GM21367 (cell line): ENCODE data around the gene ICAM5.
"Not testable (repeated sequence)": the region's sequence is repeated elsewhere in the genome, so short reads cannot be mapped to it uniquely, and the experiment has no call there.

Source experiments
- ATAC-seq: cut with Tn5 transposase; IDR thresholded peaks from one replicate; pipeline ENCODE4 v1.9.1; 2021; ENCODE audit not compliant: unreplicated experiment

ICAM5 gene

DNA sequence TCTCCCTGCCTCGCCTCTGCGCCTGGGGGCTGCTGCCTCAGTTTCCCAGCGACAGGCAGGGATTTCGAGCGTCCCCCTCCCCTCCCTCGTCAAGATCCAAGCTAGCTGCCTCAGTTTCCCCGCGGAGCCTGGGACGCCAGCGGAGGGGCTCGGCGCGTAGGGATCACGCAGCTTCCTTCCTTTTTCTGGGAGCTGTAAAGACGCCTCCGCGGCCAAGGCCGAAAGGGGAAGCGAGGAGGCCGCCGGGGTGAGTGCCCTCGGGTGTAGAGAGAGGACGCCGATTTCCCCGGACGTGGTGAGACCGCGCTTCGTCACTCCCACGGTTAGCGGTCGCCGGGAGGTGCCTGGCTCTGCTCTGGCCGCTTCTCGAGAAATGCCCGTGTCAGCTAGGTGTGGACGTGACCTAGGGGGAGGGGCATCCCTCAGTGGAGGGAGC is 19.6 kb upstream of the ICAM5 start:
- no peak for ATAC-seq

DNA sequence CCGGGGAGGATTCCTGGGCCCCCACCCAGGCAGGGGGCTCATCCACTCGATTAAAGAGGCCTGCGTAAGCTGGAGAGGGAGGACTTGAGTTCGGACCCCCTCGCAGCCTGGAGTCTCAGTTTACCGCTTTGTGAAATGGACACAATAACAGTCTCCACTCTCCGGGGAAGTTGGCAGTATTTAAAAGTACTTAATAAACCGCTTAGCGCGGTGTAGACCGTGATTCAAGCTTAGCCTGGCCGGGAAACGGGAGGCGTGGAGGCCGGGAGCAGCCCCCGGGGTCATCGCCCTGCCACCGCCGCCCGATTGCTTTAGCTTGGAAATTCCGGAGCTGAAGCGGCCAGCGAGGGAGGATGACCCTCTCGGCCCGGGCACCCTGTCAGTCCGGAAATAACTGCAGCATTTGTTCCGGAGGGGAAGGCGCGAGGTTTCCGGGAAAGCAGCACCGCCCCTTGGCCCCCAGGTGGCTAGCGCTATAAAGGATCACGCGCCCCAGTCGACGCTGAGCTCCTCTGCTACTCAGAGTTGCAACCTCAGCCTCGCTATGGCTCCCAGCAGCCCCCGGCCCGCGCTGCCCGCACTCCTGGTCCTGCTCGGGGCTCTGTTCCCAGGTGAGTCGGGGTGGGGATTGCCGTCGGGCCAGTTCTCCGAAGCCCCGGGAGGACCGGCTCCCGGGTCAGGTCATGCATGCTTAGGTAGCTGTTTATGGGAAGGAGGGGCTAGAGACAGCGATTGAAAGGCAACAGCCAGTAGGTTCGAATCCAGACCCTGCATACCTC is 18.9 kb upstream of the ICAM5 start, which contains the start of gene ICAM1:
TSS of gene ICAM1 (plus strand) at position 505 of the 779 bp plus-strand sequence. CDS start at position 545, 40 bp downstream.
- ATAC-seq = no peak

DNA sequence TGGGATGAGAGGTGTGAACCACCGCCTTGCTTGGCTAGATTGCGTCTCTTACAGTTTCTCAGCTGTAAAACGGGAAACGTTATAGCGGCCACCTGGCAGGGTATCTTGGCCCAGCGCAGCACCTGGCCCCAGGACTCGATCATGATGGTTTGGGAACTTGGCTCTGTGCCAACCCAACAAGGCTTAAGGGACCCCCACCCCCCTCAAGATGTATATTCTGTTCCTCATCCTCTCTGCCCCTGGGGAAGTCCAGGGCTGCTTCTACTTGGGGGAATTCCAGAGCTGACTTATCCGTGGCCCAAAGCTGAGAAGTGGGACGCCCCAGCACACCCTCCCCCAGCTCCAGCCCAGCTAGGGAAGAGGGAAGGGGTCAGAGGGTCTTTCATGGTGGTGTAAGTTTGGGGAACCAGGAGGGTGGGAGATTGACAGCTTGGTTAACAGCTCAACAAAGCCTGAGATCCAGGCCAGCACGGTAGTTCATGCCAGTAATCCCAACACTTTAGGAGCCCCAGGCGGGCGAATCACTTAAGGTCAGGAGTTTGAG is 18.1 kb upstream of the ICAM5 start:
- ATAC-seq = no peak

DNA sequence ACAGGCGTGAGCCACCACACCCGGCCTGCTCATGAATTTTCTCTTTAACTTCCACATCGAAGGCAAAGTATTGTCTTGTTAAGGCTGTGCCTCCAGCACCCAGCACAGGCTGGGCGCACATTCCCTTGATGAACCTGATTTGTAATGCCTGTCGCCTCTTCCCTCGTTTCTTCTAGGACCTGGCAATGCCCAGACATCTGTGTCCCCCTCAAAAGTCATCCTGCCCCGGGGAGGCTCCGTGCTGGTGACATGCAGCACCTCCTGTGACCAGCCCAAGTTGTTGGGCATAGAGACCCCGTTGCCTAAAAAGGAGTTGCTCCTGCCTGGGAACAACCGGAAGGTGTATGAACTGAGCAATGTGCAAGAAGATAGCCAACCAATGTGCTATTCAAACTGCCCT is 15.2 kb upstream of the ICAM5 start:
- ATAC-seq = no peak

DNA sequence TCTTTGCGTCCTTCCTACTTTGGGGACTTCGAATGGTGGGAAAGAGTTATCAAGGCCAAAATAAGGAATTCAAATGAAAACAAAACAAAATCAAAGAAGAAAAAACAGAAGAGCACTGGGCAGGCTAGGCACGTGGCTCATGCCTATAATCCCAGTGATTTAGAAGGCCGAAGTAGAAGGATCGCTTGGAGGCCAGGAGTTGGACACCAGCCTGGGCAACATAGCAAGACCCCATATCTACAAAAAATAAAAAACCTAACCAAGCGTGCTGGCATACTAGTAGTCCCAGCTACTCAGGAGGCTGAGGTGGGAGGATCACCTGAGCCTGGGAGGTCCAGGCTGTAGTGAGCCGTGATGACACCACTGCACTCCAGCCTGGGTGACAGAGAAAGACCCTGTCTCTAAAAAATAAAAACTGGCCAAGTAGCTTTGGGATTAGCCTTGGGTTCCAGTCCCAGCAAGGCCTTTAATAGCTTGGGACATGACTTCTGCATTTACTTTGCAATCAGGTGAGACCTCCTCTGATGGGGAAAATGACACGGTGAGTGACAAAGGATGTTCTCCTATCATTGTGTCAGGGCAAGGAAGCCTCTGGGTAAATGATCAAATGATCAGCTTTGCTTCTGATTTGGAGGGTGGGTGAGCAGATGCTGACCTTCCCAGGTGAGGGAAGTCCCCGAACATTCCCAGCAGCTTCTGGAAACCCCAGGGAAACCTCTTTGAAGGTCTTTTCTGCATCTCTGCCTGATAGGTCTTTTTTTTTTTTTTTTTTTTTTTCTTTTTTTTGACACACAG is 11.8 kb upstream of the ICAM5 start:
- ATAC-seq = no peak

DNA sequence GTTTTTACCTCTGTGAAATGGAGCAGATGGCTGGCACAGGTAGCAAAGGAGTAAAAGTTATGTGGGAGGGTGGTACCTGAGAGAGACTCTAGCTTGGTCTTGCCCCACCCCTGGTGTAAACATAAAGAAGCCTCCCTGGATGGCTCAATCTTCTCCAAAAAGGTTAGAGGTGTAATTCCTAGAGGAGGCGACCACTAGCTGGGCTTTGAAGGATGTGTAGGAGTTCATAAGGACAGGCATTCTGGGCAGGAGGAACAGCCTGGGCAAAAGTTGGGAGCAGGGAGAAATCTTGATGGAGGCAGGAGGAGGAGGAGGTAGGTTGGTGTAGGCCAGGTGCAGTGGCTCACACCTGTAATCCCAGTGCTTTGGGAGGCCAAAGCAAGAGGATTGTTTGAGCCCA is 10.8 kb upstream of the ICAM5 start:
- ATAC-seq = no peak

DNA sequence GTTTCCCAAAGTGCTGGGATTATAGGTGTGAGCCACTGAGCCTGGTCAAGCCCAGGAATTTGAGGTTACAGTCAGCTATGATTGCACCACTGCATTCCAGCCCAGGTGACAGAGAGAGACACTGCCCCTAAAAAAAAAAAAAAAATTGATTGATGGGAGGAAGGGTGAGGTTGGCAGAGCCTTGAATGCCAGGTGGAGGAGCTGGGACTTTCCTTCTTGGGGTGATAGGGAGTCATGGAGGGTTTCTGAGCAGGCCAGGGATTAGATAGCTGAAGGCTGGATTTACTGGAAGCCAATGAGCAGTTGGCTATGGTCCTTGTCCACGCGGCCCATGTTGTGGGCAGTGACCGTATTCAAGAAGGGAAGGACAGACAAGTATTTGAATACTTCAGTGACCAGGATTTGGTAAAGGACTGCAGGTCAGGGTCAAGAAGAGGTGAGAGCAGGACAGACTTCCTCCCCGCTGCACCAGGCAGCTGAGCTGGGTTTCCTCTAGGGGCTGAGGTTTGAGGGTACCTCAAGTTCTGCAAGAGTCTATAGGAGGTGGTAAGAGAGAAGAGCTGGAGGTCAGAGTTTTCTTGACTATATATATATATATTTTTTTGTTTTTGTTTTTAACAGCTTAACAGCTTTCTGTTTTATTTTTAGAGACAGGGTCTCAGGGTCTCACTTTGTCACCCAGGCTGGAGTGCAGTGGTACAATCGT is 9.9 kb upstream of the ICAM5 start:
- no peak for ATAC-seq

DNA sequence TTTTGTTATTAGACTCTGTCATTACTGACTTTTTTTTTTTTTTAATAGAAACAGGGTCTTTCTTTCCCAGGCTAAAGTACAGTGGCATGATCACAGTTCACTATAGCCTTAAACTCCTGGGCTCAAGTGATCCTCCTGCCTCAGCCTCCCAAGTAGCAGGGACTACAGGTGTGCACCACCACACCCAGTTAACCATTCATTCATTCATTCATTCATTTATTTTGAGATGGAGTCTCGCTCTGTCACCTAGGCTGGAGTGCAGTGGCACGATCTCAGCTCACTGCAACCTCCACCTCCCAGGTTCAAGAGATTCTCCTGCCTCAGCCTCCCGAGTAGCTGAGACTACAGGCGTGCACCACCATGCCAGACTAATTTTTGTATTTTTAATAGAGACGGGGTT is 7.7 kb upstream of the ICAM5 start:
- not testable (repeated sequence) for ATAC-seq

DNA sequence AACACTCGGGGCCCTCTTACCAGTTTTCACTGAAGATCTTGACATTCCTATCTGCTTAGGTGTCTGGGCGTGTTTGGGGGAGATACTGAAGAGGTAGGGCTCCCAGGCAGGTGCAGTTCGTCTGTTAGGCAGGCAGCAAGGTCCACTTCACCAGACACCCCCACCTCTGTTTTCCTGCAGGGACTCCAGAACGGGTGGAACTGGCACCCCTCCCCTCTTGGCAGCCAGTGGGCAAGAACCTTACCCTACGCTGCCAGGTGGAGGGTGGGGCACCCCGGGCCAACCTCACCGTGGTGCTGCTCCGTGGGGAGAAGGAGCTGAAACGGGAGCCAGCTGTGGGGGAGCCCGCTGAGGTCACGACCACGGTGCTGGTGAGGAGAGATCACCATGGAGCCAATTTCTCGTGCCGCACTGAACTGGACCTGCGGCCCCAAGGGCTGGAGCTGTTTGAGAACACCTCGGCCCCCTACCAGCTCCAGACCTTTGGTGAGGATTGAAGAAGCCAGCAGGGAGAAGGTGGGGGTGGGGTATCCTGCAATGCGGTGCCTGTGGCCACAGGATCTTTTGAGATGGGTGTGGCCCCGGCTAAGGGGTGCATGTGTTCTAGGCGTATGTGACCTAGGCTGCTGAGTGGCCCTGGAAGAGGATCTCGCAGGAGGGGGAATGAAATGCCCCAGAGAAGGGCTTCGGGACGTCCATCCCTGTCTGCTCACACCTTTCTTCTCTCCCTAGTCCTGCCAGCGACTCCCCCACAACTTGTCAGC is 6.3 kb upstream of the ICAM5 start:
- ATAC-seq = no peak

DNA sequence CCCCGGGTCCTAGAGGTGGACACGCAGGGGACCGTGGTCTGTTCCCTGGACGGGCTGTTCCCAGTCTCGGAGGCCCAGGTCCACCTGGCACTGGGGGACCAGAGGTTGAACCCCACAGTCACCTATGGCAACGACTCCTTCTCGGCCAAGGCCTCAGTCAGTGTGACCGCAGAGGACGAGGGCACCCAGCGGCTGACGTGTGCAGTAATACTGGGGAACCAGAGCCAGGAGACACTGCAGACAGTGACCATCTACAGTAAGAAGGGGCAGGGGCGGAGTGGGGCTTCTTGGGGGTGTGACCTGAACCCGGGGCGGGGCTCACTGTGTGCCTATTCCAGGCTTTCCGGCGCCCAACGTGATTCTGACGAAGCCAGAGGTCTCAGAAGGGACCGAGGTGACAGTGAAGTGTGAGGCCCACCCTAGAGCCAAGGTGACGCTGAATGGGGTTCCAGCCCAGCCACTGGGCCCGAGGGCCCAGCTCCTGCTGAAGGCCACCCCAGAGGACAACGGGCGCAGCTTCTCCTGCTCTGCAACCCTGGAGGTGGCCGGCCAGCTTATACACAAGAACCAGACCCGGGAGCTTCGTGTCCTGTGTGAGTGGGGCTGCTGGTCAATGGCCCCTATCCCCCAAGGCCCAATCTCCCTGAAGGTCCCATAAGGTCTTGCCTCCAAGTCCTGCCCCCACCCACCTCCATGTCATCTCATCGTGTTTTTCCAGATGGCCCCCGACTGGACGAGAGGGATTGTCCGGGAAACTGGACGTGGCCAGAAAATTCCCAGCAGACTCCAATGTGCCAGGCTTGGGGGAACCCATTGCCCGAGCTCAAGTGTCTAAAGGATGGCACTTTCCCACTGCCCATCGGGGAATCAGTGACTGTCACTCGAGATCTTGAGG is 5.4 kb upstream of the ICAM5 start:
- no peak for ATAC-seq

DNA sequence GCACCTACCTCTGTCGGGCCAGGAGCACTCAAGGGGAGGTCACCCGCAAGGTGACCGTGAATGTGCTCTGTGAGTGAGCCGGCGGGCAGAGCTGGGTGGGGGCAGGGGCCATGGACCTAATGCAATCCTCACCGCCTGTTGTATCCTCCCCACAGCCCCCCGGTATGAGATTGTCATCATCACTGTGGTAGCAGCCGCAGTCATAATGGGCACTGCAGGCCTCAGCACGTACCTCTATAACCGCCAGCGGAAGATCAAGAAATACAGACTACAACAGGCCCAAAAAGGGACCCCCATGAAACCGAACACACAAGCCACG is 4.8 kb upstream of the ICAM5 start:
- ATAC-seq = no peak

DNA sequence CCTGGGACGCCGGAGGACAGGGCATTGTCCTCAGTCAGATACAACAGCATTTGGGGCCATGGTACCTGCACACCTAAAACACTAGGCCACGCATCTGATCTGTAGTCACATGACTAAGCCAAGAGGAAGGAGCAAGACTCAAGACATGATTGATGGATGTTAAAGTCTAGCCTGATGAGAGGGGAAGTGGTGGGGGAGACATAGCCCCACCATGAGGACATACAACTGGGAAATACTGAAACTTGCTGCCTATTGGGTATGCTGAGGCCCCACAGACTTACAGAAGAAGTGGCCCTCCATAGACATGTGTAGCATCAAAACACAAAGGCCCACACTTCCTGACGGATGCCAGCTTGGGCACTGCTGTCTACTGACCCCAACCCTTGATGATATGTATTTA is 4.4 kb upstream of the ICAM5 start:
- ATAC-seq = no peak

DNA sequence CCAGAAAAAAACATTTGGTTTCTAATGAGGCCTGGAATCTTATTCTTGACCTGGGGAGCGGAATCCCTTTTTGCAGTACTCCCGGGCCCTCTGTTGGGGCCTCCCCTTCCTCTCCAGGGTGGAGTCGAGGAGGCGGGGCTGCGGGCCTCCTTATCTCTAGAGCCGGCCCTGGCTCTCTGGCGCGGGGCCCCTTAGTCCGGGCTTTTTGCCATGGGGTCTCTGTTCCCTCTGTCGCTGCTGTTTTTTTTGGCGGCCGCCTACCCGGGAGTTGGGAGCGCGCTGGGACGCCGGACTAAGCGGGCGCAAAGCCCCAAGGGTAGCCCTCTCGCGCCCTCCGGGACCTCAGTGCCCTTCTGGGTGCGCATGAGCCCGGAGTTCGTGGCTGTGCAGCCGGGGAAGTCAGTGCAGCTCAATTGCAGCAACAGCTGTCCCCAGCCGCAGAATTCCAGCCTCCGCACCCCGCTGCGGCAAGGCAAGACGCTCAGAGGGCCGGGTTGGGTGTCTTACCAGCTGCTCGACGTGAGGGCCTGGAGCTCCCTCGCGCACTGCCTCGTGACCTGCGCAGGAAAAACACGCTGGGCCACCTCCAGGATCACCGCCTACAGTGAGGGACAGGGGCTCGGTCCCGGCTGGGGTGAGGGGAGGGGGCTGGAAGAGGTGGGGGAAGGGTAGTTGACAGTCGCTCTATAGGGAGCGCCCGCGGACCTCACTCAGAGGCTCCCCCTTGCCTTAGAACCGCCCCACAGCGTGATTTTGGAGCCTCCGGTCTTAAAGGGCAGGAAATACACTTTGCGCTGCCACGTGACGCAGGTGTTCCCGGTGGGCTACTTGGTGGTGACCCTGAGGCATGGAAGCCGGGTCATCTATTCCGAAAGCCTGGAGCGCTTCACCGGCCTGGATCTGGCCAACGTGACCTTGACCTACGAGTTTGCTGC is 2.7 kb upstream of the ICAM5 start, which contains the start of gene ICAM4:
TSS of gene ICAM4 (plus strand) at position 153 of the 935 bp plus-strand sequence. CDS start at position 211, 58 bp downstream.
- no peak for ATAC-seq

DNA sequence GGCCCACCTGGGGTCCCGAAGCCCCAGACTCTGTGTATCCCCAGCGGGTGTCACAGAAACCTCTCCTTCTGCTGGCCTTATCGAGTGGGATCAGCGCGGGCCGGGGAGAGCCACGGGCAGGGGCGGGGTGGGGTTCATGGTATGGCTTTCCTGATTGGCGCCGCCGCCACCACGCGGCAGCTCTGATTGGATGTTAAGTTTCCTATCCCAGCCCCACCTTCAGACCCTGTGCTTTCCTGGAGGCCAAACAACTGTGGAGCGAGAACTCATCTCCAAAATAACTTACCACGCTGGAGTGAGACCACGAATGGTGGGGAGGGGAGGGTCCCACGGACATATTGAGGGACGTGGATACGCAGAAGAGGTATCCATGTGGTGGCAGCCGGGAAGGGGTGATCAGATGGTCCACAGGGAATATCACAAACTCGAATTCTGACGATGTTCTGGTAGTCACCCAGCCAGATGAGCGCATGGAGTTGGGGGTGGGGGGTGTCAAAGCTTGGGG is 1.0 kb upstream of the ICAM5 start:
- no peak for ATAC-seq

DNA sequence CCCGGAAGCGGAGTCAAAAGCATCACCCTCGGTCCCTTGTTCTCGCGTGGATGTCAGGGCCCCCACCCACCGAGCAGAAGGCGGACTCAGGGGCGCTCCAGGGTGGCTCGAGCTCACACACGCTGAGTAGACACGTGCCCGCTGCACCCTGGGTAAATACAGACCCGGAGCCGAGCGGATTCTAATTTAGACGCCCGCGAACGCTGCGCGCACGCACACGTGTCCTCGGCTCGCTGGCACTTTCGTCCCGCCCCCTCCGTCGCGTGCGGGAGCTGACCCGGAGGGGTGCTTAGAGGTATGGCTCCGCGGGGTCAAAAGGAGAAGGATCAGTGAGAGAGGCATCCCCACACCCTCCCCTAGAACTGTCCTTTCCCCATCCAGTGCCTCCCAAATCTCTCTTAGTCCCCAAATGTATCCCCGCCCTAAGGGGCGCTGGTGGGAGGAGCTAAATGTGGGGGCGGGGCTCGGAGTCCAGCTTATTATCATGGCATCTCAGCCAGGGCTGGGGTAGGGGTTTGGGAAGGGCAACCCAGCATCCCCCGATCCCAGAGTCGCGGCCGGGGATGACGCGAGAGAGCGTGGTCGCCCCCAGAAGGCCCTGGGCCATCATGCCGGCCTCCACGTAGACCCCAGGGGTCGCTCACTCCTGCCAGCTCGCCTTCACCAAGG is 451 bp upstream of the ICAM5 start:
- ATAC-seq = no peak

DNA sequence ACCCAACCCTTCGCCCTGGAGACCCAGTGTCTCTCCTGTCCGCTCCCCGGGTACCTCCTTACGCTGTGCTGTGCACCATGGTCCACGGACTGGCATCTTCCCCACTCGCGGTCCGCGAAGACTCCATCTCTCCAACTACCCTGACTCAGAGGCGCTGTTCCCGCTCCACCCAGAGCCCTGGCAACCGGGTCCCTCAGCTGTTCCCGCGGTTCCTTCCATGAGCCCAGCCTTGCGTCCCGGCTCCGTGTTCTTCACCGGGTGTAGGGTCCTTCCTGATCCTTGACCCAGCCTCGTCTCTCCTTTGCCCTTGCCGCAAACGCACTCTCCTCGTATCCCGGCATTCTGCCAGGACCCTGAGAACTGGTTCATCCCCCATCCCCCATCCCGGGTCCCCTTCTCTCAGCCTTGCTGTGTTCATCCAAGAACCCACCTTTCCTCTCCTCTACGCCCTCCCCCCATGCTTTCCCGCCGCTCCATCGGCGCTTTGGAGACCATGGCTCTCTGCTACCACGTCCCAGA is 664 bp downstream of the ICAM5 start:
- no peak for ATAC-seq

DNA sequence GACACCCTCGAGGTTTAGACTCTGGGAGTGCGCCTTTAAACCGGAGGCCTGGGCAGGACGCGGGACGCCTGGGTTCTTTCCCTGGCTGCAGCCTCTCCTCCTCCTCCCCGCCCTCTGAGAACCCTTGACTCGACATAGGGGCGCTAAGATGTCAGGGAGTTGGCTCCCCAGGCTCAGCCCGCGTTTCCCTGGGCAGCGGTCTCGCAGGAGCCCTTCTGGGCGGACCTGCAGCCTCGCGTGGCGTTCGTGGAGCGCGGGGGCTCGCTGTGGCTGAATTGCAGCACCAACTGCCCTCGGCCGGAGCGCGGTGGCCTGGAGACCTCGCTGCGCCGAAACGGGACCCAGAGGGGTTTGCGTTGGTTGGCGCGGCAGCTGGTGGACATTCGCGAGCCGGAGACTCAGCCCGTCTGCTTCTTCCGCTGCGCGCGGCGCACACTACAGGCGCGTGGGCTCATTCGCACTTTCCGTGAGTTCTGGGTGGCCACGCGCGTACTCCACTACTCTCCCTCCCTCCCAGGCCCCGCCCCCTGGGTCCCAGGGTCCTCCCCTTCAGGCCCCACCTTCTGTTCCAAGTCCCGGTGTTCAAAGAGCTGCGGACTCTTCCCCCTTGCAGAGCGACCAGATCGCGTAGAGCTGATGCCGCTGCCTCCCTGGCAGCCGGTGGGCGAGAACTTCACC is 1.3 kb downstream of the ICAM5 start:
- ATAC-seq = no peak
